H1 (cell line): ENCODE measurements around the gene STXBP6. TPM values are rescaled to one million over a fixed set of nuclear protein-coding genes. Genes with fewer than 3 reads are reported as not detected.

Source experiments
- CTCF ChIA-PET: fragments of 300-600 bp; sonication (Branson Sonifier 250); formaldehyde crosslinking; loops from one replicate; lab custom pipeline; 2021; ENCODE audit not compliant: partially characterized antibody; lab: Charles Lee
- POLR2A ChIA-PET: fragments of 300-600 bp; sonication (Branson Sonifier 250); formaldehyde crosslinking; loops from one replicate; lab custom pipeline; 2021; ENCODE audit warnings: inconsistent platforms; ENCODE audit not compliant: partially characterized antibody; lab: Charles Lee
- DNase-seq, 2 experiments: peaks; one replicate each; pipeline versions ENCODE4 v3.0.0 to v3.0.0-alpha.2; 2010 to 2022; ENCODE audit warnings: low spot score in 2 of 2, low read depth in 1 of 2, mixed read lengths in 1 of 2
- FAIRE-seq: peaks from 2 replicates; lab custom pipeline; 2011; peaks lifted over from hg19 to GRCh38; lab: Jason Lieb, UNC
- H2AFZ ChIP-seq: 2 replicates; pipeline ENCODE4 v1.8.1; 2012; ENCODE audit warnings: low read length, inconsistent platforms
- H2AK5ac ChIP-seq: 2 replicates; pipeline ENCODE4 v1.6.1; 2013; ENCODE audit warnings: low read depth, low read length
- H2BK120ac ChIP-seq: replicated peaks from 2 replicates; pipeline ENCODE3; 2013; ENCODE audit warnings: low read depth, low read length, inconsistent platforms
- H2BK12ac ChIP-seq: 2 replicates; pipeline ENCODE4 v1.6.1; 2013; ENCODE audit warnings: low read depth, low read length
- H2BK15ac ChIP-seq: 2 replicates; pipeline ENCODE4 v1.6.1; 2013; ENCODE audit warnings: low read length
- H2BK20ac ChIP-seq: 2 replicates; pipeline ENCODE4 v1.6.1; 2013; ENCODE audit warnings: low read length
- H2BK5ac ChIP-seq: 2 replicates; pipeline ENCODE4 v1.6.1; 2013; ENCODE audit warnings: low read depth, low read length
- H3K14ac ChIP-seq: 2 replicates; pipeline ENCODE4 v1.6.1; 2013; ENCODE audit warnings: inconsistent platforms; ENCODE audit not compliant: insufficient read length
- H3K18ac ChIP-seq: 2 replicates; pipeline ENCODE4 v1.6.1; 2013; ENCODE audit warnings: low read length; ENCODE audit errors: extremely low read depth
- H3K23ac ChIP-seq: 2 replicates; pipeline ENCODE4 v1.6.1; 2013; ENCODE audit warnings: inconsistent platforms; ENCODE audit not compliant: insufficient read length
- H3K23me2 ChIP-seq: 2 replicates; pipeline ENCODE4 v1.6.1; 2013; ENCODE audit warnings: low read depth, low read length
- H3K27ac ChIP-seq: 2 replicates; pipeline ENCODE4 v1.6.1; 2011; ENCODE audit warnings: low read depth, low read length, inconsistent platforms
- H3K27me3 ChIP-seq, 4 experiments: replicated peaks in 1 of 4; 1 replicate in 1 of 4; 2 replicates in 3 of 4; pipeline versions ENCODE4 v1.6.1 to v1.8.1; 2011 to 2013; ENCODE audit warnings: low read length in 3 of 4, mild to moderate bottlenecking in 3 of 4, inconsistent platforms in 2 of 4, mixed read lengths in 2 of 4, moderate library complexity in 1 of 4; ENCODE audit not compliant: control insufficient read depth in 3 of 4, insufficient read depth in 3 of 4; ENCODE audit errors: extremely low read depth in 1 of 4
- H3K36me3 ChIP-seq, 4 experiments: 2 replicates each; pipeline versions ENCODE4 v1.6.1 to v1.8.1; 2011 to 2013; ENCODE audit warnings: mild to moderate bottlenecking in 4 of 4, low read length in 3 of 4, moderate library complexity in 2 of 4, control low read depth in 1 of 4, inconsistent platforms in 1 of 4; ENCODE audit not compliant: insufficient read depth in 4 of 4, control insufficient read depth in 2 of 4
- H3K4ac ChIP-seq: replicated peaks from 2 replicates; pipeline ENCODE3; 2013; ENCODE audit warnings: low read length, low read depth, mixed read lengths, inconsistent platforms; ENCODE audit not compliant: insufficient read length
- H3K4me1 ChIP-seq, 4 experiments: replicated peaks in 1 of 4; 1 replicate in 1 of 4; 2 replicates in 3 of 4; pipeline versions ENCODE4 v1.6.1 to v1.8.1; 2011 to 2013; ENCODE audit warnings: low read length in 3 of 4, inconsistent platforms in 2 of 4, mixed read lengths in 1 of 4; ENCODE audit not compliant: insufficient read depth in 4 of 4, control insufficient read depth in 3 of 4
- H3K4me2 ChIP-seq, 2 experiments: 2 replicates each; pipeline versions ENCODE4 v1.6.1 to v1.8.1; 2011 to 2013; ENCODE audit warnings: low read depth in 2 of 2, low read length in 2 of 2, control low read depth in 1 of 2, inconsistent platforms in 1 of 2, mild to moderate bottlenecking in 1 of 2; ENCODE audit not compliant: insufficient read depth in 1 of 2
- H3K4me3 ChIP-seq, 4 experiments: fragments of 200-600, 300-600 bp in 1 of 4; sonication (generic), shearing (Covaris generic), sonication (Bioruptor Twin) in 1 of 4; 2 replicates each; pipeline versions ENCODE4 v1.5.1 to v1.8.1; 2011 to 2016; ENCODE audit warnings: low read length in 4 of 4, low read depth in 3 of 4, control low read depth in 2 of 4, inconsistent platforms in 2 of 4, mild to moderate bottlenecking in 2 of 4, mixed read lengths in 1 of 4, moderate library complexity in 1 of 4; ENCODE audit not compliant: insufficient read depth in 2 of 4; ENCODE audit errors: extremely low read depth in 1 of 4
- H3K56ac ChIP-seq: replicated peaks from 2 replicates; pipeline ENCODE3; 2013; ENCODE audit warnings: low read depth, mild to moderate bottlenecking, mixed read lengths, low read length, inconsistent platforms; ENCODE audit not compliant: insufficient read length
- H3K79me1 ChIP-seq: 2 replicates; pipeline ENCODE4 v1.6.1; 2013; ENCODE audit warnings: low read depth, low read length, control low read depth
- H3K79me2 ChIP-seq, 2 experiments: 2 replicates each; pipeline versions ENCODE4 v1.6.1 to v1.8.1; 2012 to 2013; ENCODE audit warnings: low read length in 2 of 2, mild to moderate bottlenecking in 2 of 2, inconsistent platforms in 1 of 2; ENCODE audit not compliant: insufficient read depth in 2 of 2, control insufficient read depth in 1 of 2
- H3K9ac ChIP-seq, 4 experiments: replicated peaks in 1 of 4; 1 replicate in 1 of 4; 2 replicates in 3 of 4; pipeline versions ENCODE4 v1.6.1 to v1.8.1; 2011 to 2013; ENCODE audit warnings: low read depth in 3 of 4, low read length in 3 of 4, control low read depth in 2 of 4, mild to moderate bottlenecking in 2 of 4, moderate library complexity in 2 of 4, inconsistent platforms in 1 of 4; ENCODE audit errors: extremely low read depth in 1 of 4
- H3K9me3 ChIP-seq, 2 experiments: 2 replicates each; pipeline versions ENCODE4 v1.6.1 to v1.8.1; 2012 to 2013; ENCODE audit warnings: mild to moderate bottlenecking in 2 of 2, moderate library complexity in 2 of 2, control low read depth in 1 of 2, inconsistent platforms in 1 of 2, low read depth in 1 of 2, low read length in 1 of 2, mixed read lengths in 1 of 2; ENCODE audit not compliant: insufficient read depth in 2 of 2
- H4K20me1 ChIP-seq, 2 experiments: replicated peaks in 1 of 2; 2 replicates each; pipeline versions ENCODE3 to v1.8.1; 2011 to 2013; ENCODE audit warnings: inconsistent platforms in 2 of 2, low read length in 2 of 2, mild to moderate bottlenecking in 1 of 2; ENCODE audit not compliant: insufficient read depth in 2 of 2, control insufficient read depth in 1 of 2
- H4K5ac ChIP-seq: 2 replicates; pipeline ENCODE4 v1.6.1; 2013; ENCODE audit warnings: low read length, low read depth, mixed read lengths, inconsistent platforms; ENCODE audit not compliant: insufficient read length
- H4K8ac ChIP-seq: 2 replicates; pipeline ENCODE4 v1.8.0; 2013; ENCODE audit warnings: mild to moderate bottlenecking, moderate library complexity, low read length, inconsistent platforms; ENCODE audit not compliant: insufficient read depth; ENCODE audit errors: extremely low read depth
- H4K91ac ChIP-seq: replicated peaks from 2 replicates; pipeline ENCODE3; 2013; ENCODE audit warnings: low read length, mixed read lengths, inconsistent platforms; ENCODE audit not compliant: insufficient read length
- BCL11A ChIP-seq, 2 experiments: IDR thresholded peaks; one replicate each; pipeline ENCODE4 v1.6.1; 2011; ENCODE audit warnings: low read depth in 2 of 2, low read length in 2 of 2, mild to moderate bottlenecking in 2 of 2
- CBX8 ChIP-seq: fragments of 300-800, 300-1000 bp; sonication (generic); IDR thresholded peaks from 2 replicates; pipeline ENCODE4 v1.7.1; 2016; ENCODE audit warnings: low read depth, low read length, borderline replicate concordance
- CEBPB ChIP-seq: IDR thresholded peaks from 2 replicates; pipeline ENCODE4 v1.6.1; 2012; ENCODE audit warnings: low read depth, low read length
- CHD2 ChIP-seq: IDR thresholded peaks from 2 replicates; pipeline ENCODE4 v1.6.1; 2012; ENCODE audit warnings: low read length, improper control_type of control experiment
- EGR1 ChIP-seq: IDR thresholded peaks from 2 replicates; pipeline ENCODE4 v1.6.1; 2011; ENCODE audit warnings: low read depth, low read length, borderline replicate concordance
- HDAC2 ChIP-seq, 2 experiments: fragments of 300-600 bp in 1 of 2; sonication (generic) in 1 of 2; IDR thresholded peaks; 2 replicates each; pipeline ENCODE4 v1.6.1; 2011 to 2012; ENCODE audit warnings: low read depth in 2 of 2, low read length in 2 of 2, mild to moderate bottlenecking in 2 of 2, moderate library complexity in 2 of 2, borderline replicate concordance in 1 of 2, inconsistent platforms in 1 of 2
- HDAC6 ChIP-seq: IDR thresholded peaks from one replicate; pipeline ENCODE4 v1.7.1; 2012; ENCODE audit warnings: low read depth, mild to moderate bottlenecking, inconsistent platforms, low read length, moderate library complexity
- JUN ChIP-seq: IDR thresholded peaks from 2 replicates; pipeline ENCODE4 v1.6.1; 2011; ENCODE audit warnings: low read depth, mild to moderate bottlenecking, improper control_type of control experiment, low read length
- MAX ChIP-seq: IDR thresholded peaks from 2 replicates; pipeline ENCODE4 v1.6.1; 2012; ENCODE audit warnings: inconsistent platforms
- SP2 ChIP-seq: IDR thresholded peaks from 2 replicates; pipeline ENCODE4 v1.6.1; 2012; ENCODE audit warnings: mild to moderate bottlenecking, low read length, inconsistent platforms
- TAF1 ChIP-seq: IDR thresholded peaks from 2 replicates; pipeline ENCODE4 v1.6.1; 2011; ENCODE audit warnings: mild to moderate bottlenecking, low read depth, low read length
- WGBS, 2 experiments: shearing (Covaris generic) in 1 of 2; methylation state at CpG; one replicate each; pipeline versions ENCODE4 v1.1.6 to v1.1.7; 2013 to 2015; ENCODE audit warnings: low lambda C conversion rate in 2 of 2, mixed read lengths in 2 of 2, inconsistent platforms in 1 of 2, low coverage in 1 of 2, missing lambda C conversion rate in 1 of 2; ENCODE audit not compliant: insufficient replicate concordance in 2 of 2, insufficient coverage in 1 of 2, insufficient read length in 1 of 2; ENCODE audit errors: extremely low coverage in 1 of 2, missing lambda C conversion rate in 1 of 2; 5-methylcytosine and 5-hydroxymethylcytosine counted together
- polyA plus RNA-seq, 7 experiments: library from polyadenylated mRNA; depleted of rRNA in 3 of 7; stranded (reverse) in 5 of 7; unstranded in 2 of 7; fragments of >200 nt in 5 of 7; fragments of 200-250 nt in 2 of 7; gene quantifications; 1 replicate in 5 of 7; 2 replicates in 1 of 7; 4 replicates in 1 of 7; pipeline versions ENCODE4 v1.2.1 to v1.2.3, GENCODE V29; 2011 to 2013; ENCODE audit warnings: missing spikeins in 2 of 7, mixed read lengths in 2 of 7
- total RNA-seq: library from RNA; stranded (reverse); fragmentation: NEBNext Ultra II Directional; extraction: Animal tissue kit (Norgen Biotek cat#: 25700); gene quantifications from 2 replicates; pipeline ENCODE4 v1.2.1, GENCODE V29; 2021
- TF ChIP-seq, protein P1 (sequence below): IDR thresholded peaks from 2 replicates; pipeline ENCODE4 v1.6.1; 2011; ENCODE audit warnings: low read depth, mild to moderate bottlenecking, low read length; ENCODE audit not compliant: insufficient read depth

STXBP6 gene
- total and polyA plus RNA-seq, 2 of the 8 experiments (the other 6 are each of a cell fraction or from before 2014, with no cell fraction given) = 9.4 to 18.1 TPM

DNA sequence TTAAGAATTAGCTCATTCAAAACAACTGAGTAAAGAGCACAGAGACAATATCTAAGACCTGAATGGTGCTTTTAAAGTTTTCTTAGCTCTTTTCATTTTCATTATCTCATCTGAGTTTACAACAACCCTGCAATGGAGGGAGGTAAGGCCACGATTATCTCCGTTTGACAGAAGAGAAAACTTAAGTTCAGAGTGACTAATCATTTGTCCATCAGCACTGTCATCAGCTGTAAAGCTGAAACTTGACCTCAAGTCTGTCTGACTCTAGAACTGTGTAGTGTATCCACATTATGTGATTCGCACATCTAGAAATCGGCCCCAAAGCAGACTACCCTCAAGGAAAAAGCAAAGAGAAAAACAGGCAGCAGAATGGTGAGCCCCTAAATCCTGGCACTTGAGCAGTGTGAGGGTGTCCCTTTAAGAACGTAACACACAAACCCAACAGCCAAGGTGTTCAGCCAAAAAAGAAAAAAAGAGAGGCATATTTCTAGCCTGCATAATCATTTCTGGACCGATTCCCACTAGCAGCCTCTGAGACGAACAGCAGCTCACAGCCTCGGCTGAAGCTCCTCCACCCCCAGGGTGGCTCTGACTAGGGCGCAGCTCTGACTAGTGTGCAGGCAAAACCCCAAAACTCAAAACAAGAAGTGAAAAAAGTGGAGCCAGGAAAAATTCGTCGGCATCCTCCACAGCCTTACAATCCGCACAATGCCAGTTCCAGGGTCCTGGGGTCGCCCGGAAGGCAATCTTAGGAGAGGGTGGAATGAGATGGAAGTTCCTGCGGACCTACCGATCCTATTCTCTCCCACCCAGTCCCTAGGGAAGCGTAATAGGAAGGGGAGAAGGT, 1.6 kb downstream of the STXBP6 start:
- Histone ChIP-seq H2BK12ac (no peak overlapping the region), H3K9me3 (no peaks in the 10 kb centered on the region), H2BK5ac (no peak overlapping the region), H3K56ac (no peak overlapping the region), H3K27ac (no peak overlapping the region), H3K9ac (no peak overlapping the region), H3K4me2 (peak overlapping the region; percentile 86 to 95), H3K23me2 (peaks cover 14% of the 10 kb centered on the region), H3K14ac (no peak overlapping the region), H3K36me3 (no peaks in the 10 kb centered on the region), H3K79me2 (no peaks in the 10 kb centered on the region), H3K18ac (no peak overlapping the region), H3K4me3 (peak overlapping the region; percentile 45 to 80 (median 64); a peak in 7 of 8 replicates), H3K4ac (no peak overlapping the region), H3K4me1 (peaks cover 2 to 13% (median 5%) of the 10 kb centered on the region in 4 experiments; a peak in 5 of 7 replicates), H2AFZ (no peak overlapping the region), H2BK20ac (no peak overlapping the region; the same call in 1 of the 2 replicates), H4K5ac (no peak overlapping the region), H3K27me3 (peaks cover 8 to 43% (median 32%) of the 10 kb centered on the region in 4 experiments), H4K20me1 (no peaks in the 10 kb centered on the region), H2BK15ac (no peak overlapping the region), H3K23ac (no peak overlapping the region), H4K91ac (no peak overlapping the region), H3K79me1 (no peaks in the 10 kb centered on the region), H2BK120ac (no peak overlapping the region), H2AK5ac (no peak overlapping the region), H4K8ac (no peak overlapping the region)
- ChIA-PET CTCF (interaction anchor here (0.6 to 5.1 kb wide), 6 partner anchors 13 to 337 kb away, joined by 3 to 39 read pairs (median 8); no protein-coding TSS in a partner anchor), POLR2A (no interaction called here)
- DNase-seq (no peak), FAIRE-seq (no peak)
- whole genome bisulfite sequencing, 2 experiments = 68% methylated on average over 17 of the region's 17 CpGs; no CpG with 5 or more reads in 1 of the 2 experiments
- TF ChIP-seq HDAC6 (no peak), SP2 (no peak), CEBPB (no peak), CBX8 (no peak), CHD2 (no peak), BCL11A (IDR thresholded peaks at IDR 0.05; ENCODE audit: low read depth in 2 of 2, low read length in 2 of 2) (no peak), TAF1 (no peak), EGR1 (no peak), MAX (no peak), JUN (no peak), HDAC2 (IDR thresholded peaks at IDR 0.05; ENCODE audit: borderline replicate concordance in 1 of 2, low read depth in 2 of 2, low read length in 2 of 2) (no peak)
- TF ChIP-seq, protein P1, sequence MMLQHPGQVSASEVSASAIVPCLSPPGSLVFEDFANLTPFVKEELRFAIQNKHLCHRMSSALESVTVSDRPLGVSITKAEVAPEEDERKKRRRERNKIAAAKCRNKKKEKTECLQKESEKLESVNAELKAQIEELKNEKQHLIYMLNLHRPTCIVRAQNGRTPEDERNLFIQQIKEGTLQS = no peak
